CD4-positive, CD25-positive, alpha-beta regulatory T cell (primary cell): ENCODE data around the gene AP2B1. TPM values are rescaled to one million over a fixed set of nuclear protein-coding genes. Genes with fewer than 3 reads are reported as not detected.

Experiments
- ATAC-seq, 2 donors: fragments of 150-1000 bp; cut with Tn5 transposase; one replicate each; pipeline ENCODE4 v1.10.0; 2021; ENCODE audit warnings: low read depth in 2 of 2, moderate number of reproducible peaks in 2 of 2, moderate library complexity in 1 of 2
- DNase-seq, 3 donors: peaks; one replicate each; pipeline versions ENCODE4 v3.0.0 to v3.0.0-alpha.2; 2012 to 2022; ENCODE audit warnings: mixed read lengths in 1 of 3
- H3K27ac ChIP-seq: one replicate; pipeline ENCODE4 v1.7.0; 2013; ENCODE audit warnings: mild to moderate bottlenecking, low read length; ENCODE audit not compliant: insufficient read depth, poor library complexity, severe bottlenecking
- H3K27me3 ChIP-seq: one replicate; pipeline ENCODE4 v1.7.0; 2013; ENCODE audit warnings: low read length; ENCODE audit not compliant: control insufficient read depth, insufficient read depth
- H3K36me3 ChIP-seq: one replicate; pipeline ENCODE4 v1.7.0; 2013; ENCODE audit warnings: mild to moderate bottlenecking, low read length, moderate library complexity; ENCODE audit not compliant: control insufficient read depth, insufficient read depth
- H3K4me1 ChIP-seq: 2 replicates; pipeline ENCODE4 v1.7.0; 2013; ENCODE audit warnings: mild to moderate bottlenecking, low read length; ENCODE audit not compliant: insufficient read depth, control insufficient read depth, poor library complexity, severe bottlenecking
- H3K4me3 ChIP-seq: one replicate; pipeline ENCODE4 v1.7.0; 2013; ENCODE audit warnings: low read depth, mild to moderate bottlenecking, low read length, moderate library complexity
- H3K9me3 ChIP-seq, 2 experiments: 1 replicate in 1 of 2; 2 replicates in 1 of 2; pipeline ENCODE4 v1.7.0; 2013; ENCODE audit warnings: low read length in 2 of 2, mild to moderate bottlenecking in 1 of 2, moderate library complexity in 1 of 2; ENCODE audit not compliant: control insufficient read depth in 2 of 2
- H3K27ac Mint-ChIP-seq, 3 donors: one replicate each; pipeline ENCODE4 v1.8.0; 2020 to 2022; ENCODE audit warnings: mild to moderate bottlenecking in 3 of 3, mixed read lengths in 3 of 3, moderate library complexity in 2 of 3
- H3K27me3 Mint-ChIP-seq: one replicate; pipeline ENCODE4 v1.8.0; 2022; ENCODE audit warnings: mild to moderate bottlenecking, mixed read lengths
- H3K36me3 Mint-ChIP-seq: one replicate; pipeline ENCODE4 v1.8.0; 2020; ENCODE audit warnings: mixed read lengths
- H3K4me1 Mint-ChIP-seq, 4 donors: one replicate each; pipeline ENCODE4 v1.8.0; 2020 to 2022; ENCODE audit warnings: mixed read lengths in 4 of 4, mild to moderate bottlenecking in 1 of 4
- H3K4me3 Mint-ChIP-seq, 4 donors: one replicate each; pipeline ENCODE4 v1.8.0; 2020 to 2022; ENCODE audit warnings: mild to moderate bottlenecking in 4 of 4, mixed read lengths in 4 of 4, moderate library complexity in 3 of 4
- H3K9me3 Mint-ChIP-seq, 7 donors: one replicate each; pipeline ENCODE4 v1.8.0; 2020 to 2022; ENCODE audit warnings: mixed read lengths in 7 of 7, mild to moderate bottlenecking in 3 of 7, moderate library complexity in 2 of 7
- polyA plus RNA-seq, 4 donors: library from polyadenylated mRNA; unstranded; fragments of 300-500 nt; fragmentation: Illumina TruSeq; gene quantifications; one replicate each; pipeline ENCODE4 v1.2.3, GENCODE V29; 2021
- total RNA-seq: library from RNA; stranded (reverse); gene quantifications from one replicate; pipeline ENCODE4 v1.2.3, GENCODE V29; 2022

Gene AP2B1
- total and polyA plus RNA-seq, 5 donors from 2014 or later = 59.8 to 133 (median 85.3) TPM

GRCh38 chr17:35774499-35774898 lies 187.4 kb downstream of the AP2B1 start:
- no peak overlapping the region for H3K4me3 Mint-ChIP-seq
- H3K27me3 Mint-ChIP-seq = peaks cover 34% of the 10 kb centered on the region
- no peak overlapping the region for H3K4me3 ChIP-seq
- no peak overlapping the region for H3K27ac ChIP-seq
- H3K27ac Mint-ChIP-seq = no peak overlapping the region
- H3K27me3 ChIP-seq = peaks cover 5% of the 10 kb centered on the region
- no peaks in the 10 kb centered on the region for H3K9me3 ChIP-seq
- H3K9me3 Mint-ChIP-seq = no peaks in the 10 kb centered on the region
- no peaks in the 10 kb centered on the region for H3K4me1 ChIP-seq
- H3K4me1 Mint-ChIP-seq = no peaks in the 10 kb centered on the region
- ATAC-seq (no peak), DNase-seq (no peak)
- no peaks in the 10 kb centered on the region for H3K36me3 ChIP-seq
- H3K36me3 Mint-ChIP-seq = no peaks in the 10 kb centered on the region

GRCh38 chr17:35775039-35775438 lies 187.9 kb downstream of the AP2B1 start:
- peaks cover 7% of the 10 kb centered on the region for H3K27me3 ChIP-seq
- no peaks in the 10 kb centered on the region for H3K36me3 Mint-ChIP-seq
- no peak overlapping the region for H3K4me3 Mint-ChIP-seq
- H3K36me3 ChIP-seq = no peaks in the 10 kb centered on the region
- H3K27me3 Mint-ChIP-seq = peaks cover 38% of the 10 kb centered on the region
- H3K4me3 ChIP-seq = no peak overlapping the region
- DNase-seq = no peak
- H3K4me1 ChIP-seq = no peaks in the 10 kb centered on the region
- no peaks in the 10 kb centered on the region for H3K9me3 Mint-ChIP-seq
- no peak overlapping the region for H3K27ac ChIP-seq
- no peak for ATAC-seq
- no peak overlapping the region for H3K27ac Mint-ChIP-seq
- no peaks in the 10 kb centered on the region for H3K9me3 ChIP-seq
- H3K4me1 Mint-ChIP-seq = no peaks in the 10 kb centered on the region

- DNase-seq (no peak), ATAC-seq (no peak)
- H3K27ac ChIP-seq = no peak overlapping the region
- no peak overlapping the region for H3K4me3 ChIP-seq
- H3K9me3 ChIP-seq = no peaks in the 10 kb centered on the region
- H3K9me3 Mint-ChIP-seq = no peaks in the 10 kb centered on the region
- peaks cover 7% of the 10 kb centered on the region for H3K27me3 ChIP-seq
- no peaks in the 10 kb centered on the region for H3K36me3 ChIP-seq
- no peaks in the 10 kb centered on the region for H3K4me1 Mint-ChIP-seq
- no peaks in the 10 kb centered on the region for H3K36me3 Mint-ChIP-seq
- H3K27ac Mint-ChIP-seq = no peak overlapping the region
- no peaks in the 10 kb centered on the region for H3K4me1 ChIP-seq
- H3K27me3 Mint-ChIP-seq = peaks cover 38% of the 10 kb centered on the region
- no peak overlapping the region for H3K4me3 Mint-ChIP-seq
These were observed 188.5 kb downstream of the AP2B1 start for GRCh38 chr17:35775583-35775982.

Other genes starting within 250 kb of the AP2B1 start
- 61.9 TPM for gene SLFN11, start 213.7 kb upstream of the AP2B1 start, total RNA-seq
- 10 to 100 TPM; 10.1 to 18.0 (median 11.2) TPM for gene SLFN11, start 213.7 kb upstream of the AP2B1 start, polyA plus RNA-seq
- gene SLFN12, start 154.8 kb upstream of the AP2B1 start, total RNA-seq = 7.0 TPM
- gene SLFN12, start 154.8 kb upstream of the AP2B1 start, polyA plus RNA-seq = 1 to 10 TPM; 2.6 to 3.6 (median 2.9) TPM
- gene SLFN13, start 138.6 kb upstream of the AP2B1 start, total RNA-seq = 25.5 TPM
- 1 to 10 TPM; 4.9 to 6.2 (median 5.1) TPM for gene SLFN13, start 138.6 kb upstream of the AP2B1 start, polyA plus RNA-seq
- gene SLFN12L, start 49.6 kb upstream of the AP2B1 start, total RNA-seq = 105 TPM
- 10 to 100 TPM; 12.7 to 14.6 (median 13.4) TPM for gene SLFN12L, start 49.6 kb upstream of the AP2B1 start, polyA plus RNA-seq
- gene SLFN14, start 26.5 kb upstream of the AP2B1 start, total RNA-seq = 0.57 TPM
- gene SLFN14, start 26.5 kb upstream of the AP2B1 start, polyA plus RNA-seq = under 1 TPM in 1 of 4 donors, not detected in 3; 0.17 TPM
- 3.1 TPM for gene PEX12, start 8.8 kb upstream of the AP2B1 start, total RNA-seq
- gene PEX12, start 8.8 kb upstream of the AP2B1 start, polyA plus RNA-seq = 1 to 10 TPM; 1.1 to 3.4 (median 1.6) TPM
- not detected for gene RASL10B, start 144.3 kb downstream of the AP2B1 start, total RNA-seq
- gene RASL10B, start 144.3 kb downstream of the AP2B1 start, polyA plus RNA-seq = under 1 TPM in 1 of 4 donors, not detected in 3; 0.14 TPM
- gene GAS2L2, start 165.9 kb downstream of the AP2B1 start, total RNA-seq = not detected
- gene GAS2L2, start 165.9 kb downstream of the AP2B1 start, polyA plus RNA-seq = not detected
- not detected for gene C17orf50, start 173.6 kb downstream of the AP2B1 start, total RNA-seq
- gene C17orf50, start 173.6 kb downstream of the AP2B1 start, polyA plus RNA-seq = not detected
- gene MMP28, start 208.3 kb downstream of the AP2B1 start, total RNA-seq = not detected
- 1 to 10 TPM in 2 of 4 donors, under 1 TPM in 1, not detected in 1; 0.80 to 4.3 (median 2.7) TPM for gene MMP28, start 208.3 kb downstream of the AP2B1 start, polyA plus RNA-seq
- 186 TPM for gene TAF15, start 222.2 kb downstream of the AP2B1 start, total RNA-seq
- gene TAF15, start 222.2 kb downstream of the AP2B1 start, polyA plus RNA-seq = 10 to 100 TPM in 3 of 4 donors, 1 to 10 TPM in 1; 8.8 to 19.8 (median 15.0) TPM